Progenitor cell of endocrine pancreas (in vitro differentiated cells): ENCODE results near the gene ABHD12B. TPM values are rescaled to one million over a fixed set of nuclear protein-coding genes. Genes with fewer than 3 reads are reported as not detected.

Experiments used
- DNase-seq: peaks from one replicate; pipeline ENCODE4 v3.0.0; 2021; ENCODE audit warnings: low spot score; ENCODE audit not compliant: unreplicated experiment
- H3K27ac Mint-ChIP-seq: 2 replicates; pipeline ENCODE4 v1.8.0; 2021; ENCODE audit warnings: mild to moderate bottlenecking, moderate library complexity, mixed read lengths
- H3K27me3 Mint-ChIP-seq: 2 replicates; pipeline ENCODE4 v1.8.0; 2021; ENCODE audit warnings: mixed read lengths
- H3K36me3 Mint-ChIP-seq: 2 replicates; pipeline ENCODE4 v1.8.0; 2022; ENCODE audit warnings: mixed read lengths; ENCODE audit not compliant: insufficient read depth
- H3K4me1 Mint-ChIP-seq: 2 replicates; pipeline ENCODE4 v1.8.0; 2021; ENCODE audit warnings: low read depth, mixed read lengths
- H3K4me3 Mint-ChIP-seq: 2 replicates; pipeline ENCODE4 v1.8.0; 2021; ENCODE audit warnings: low read depth, mild to moderate bottlenecking, moderate library complexity, mixed read lengths
- H3K9me3 Mint-ChIP-seq: 2 replicates; pipeline ENCODE4 v1.8.0; 2021; ENCODE audit warnings: low read depth, mixed read lengths
- total RNA-seq: library from RNA; stranded (reverse); gene quantifications from 2 replicates; pipeline ENCODE4 v1.2.1, GENCODE V29; 2021
- TF ChIP-seq, protein P1 (sequence below): fragments of 200-600 bp; sonication (generic); IDR thresholded peaks from one replicate; pipeline ENCODE4 v1.5.0; 2021; ENCODE audit warnings: antibody characterized with exemption, mild to moderate bottlenecking; ENCODE audit not compliant: unreplicated experiment

The ABHD12B gene
- total RNA-seq, 1 donor from 2014 or later = not detected

DNA sequence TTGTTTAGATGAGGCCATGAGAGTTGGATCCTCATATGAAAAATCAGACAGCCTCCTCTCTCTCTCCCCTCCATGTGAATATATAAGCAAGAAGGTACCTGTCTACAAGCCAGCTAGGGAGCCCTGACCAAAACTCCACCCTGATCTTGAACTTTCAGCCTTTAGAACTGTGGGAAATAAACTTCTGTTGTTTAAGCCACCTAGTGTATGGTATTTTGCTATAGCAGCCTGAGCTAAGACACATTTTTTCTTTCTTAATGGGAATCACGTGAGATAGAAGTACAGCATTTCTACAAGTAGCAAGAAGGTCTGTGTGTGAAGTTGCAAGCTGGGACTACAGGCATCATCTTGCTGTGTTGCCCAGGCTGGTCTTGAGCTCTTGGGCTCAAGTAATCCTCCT, 16.3 kb upstream of the ABHD12B start:
- TF ChIP-seq, protein P1, sequence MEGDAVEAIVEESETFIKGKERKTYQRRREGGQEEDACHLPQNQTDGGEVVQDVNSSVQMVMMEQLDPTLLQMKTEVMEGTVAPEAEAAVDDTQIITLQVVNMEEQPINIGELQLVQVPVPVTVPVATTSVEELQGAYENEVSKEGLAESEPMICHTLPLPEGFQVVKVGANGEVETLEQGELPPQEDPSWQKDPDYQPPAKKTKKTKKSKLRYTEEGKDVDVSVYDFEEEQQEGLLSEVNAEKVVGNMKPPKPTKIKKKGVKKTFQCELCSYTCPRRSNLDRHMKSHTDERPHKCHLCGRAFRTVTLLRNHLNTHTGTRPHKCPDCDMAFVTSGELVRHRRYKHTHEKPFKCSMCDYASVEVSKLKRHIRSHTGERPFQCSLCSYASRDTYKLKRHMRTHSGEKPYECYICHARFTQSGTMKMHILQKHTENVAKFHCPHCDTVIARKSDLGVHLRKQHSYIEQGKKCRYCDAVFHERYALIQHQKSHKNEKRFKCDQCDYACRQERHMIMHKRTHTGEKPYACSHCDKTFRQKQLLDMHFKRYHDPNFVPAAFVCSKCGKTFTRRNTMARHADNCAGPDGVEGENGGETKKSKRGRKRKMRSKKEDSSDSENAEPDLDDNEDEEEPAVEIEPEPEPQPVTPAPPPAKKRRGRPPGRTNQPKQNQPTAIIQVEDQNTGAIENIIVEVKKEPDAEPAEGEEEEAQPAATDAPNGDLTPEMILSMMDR = no peak
- no peaks in the 10 kb centered on the region for H3K9me3 Mint-ChIP-seq
- H3K4me1 Mint-ChIP-seq = peaks cover 9% of the 10 kb centered on the region
- no peak overlapping the region for H3K4me3 Mint-ChIP-seq
- H3K27me3 Mint-ChIP-seq = peaks cover 28% of the 10 kb centered on the region
- no peak for DNase-seq
- H3K36me3 Mint-ChIP-seq = no peaks in the 10 kb centered on the region
- H3K27ac Mint-ChIP-seq = no peak overlapping the region

DNA sequence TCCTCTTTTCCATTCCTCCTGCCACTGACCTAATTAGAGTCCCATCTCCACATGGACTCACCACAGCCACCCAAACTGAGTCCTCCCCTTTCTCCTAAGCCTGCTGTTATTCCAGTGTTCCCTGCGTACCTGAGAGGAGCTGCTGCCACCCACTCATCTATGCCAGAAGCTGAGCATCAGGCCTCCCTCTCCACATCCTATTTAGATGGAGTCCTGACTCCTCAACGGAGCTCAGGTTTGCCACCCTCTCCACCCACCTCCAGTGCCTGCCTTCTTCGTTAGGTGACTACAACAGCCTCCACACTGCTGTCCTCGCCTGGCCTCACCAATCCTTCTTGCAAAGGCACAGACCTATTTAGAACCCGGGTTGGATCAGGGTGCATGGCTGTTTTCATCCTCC, 15.2 kb upstream of the ABHD12B start:
- Mint-ChIP-seq H3K27ac (no peak overlapping the region), H3K9me3 (no peaks in the 10 kb centered on the region), H3K27me3 (peaks cover 30% of the 10 kb centered on the region), H3K4me3 (no peak overlapping the region), H3K4me1 (peaks cover 13% of the 10 kb centered on the region), H3K36me3 (no peaks in the 10 kb centered on the region)
- TF ChIP-seq, protein P1 = no peak
- no peak for DNase-seq

DNA sequence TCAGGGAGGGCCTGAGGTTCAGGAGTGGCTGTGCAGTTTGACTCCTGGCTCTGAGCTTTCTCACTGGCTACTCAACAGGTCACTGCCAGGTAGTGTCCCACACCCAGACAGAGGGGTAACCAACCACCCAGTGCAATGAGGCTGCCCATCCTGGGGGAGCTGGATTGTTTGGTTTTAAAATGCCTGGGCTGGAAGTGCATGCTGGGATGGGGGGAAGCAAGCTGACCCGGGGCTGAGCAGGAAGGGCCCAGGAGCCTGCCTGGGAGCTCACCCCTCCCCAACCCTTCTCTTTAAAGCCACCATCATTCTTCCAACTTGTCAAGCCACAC, 12.6 kb upstream of the ABHD12B start:
- Mint-ChIP-seq H3K36me3 (no peaks in the 10 kb centered on the region), H3K27me3 (peaks cover 43% of the 10 kb centered on the region), H3K9me3 (no peaks in the 10 kb centered on the region), H3K4me1 (peaks cover 13% of the 10 kb centered on the region), H3K4me3 (no peak overlapping the region), H3K27ac (no peak overlapping the region)
- DNase-seq = no peak
- TF ChIP-seq, protein P1 = no peak

DNA sequence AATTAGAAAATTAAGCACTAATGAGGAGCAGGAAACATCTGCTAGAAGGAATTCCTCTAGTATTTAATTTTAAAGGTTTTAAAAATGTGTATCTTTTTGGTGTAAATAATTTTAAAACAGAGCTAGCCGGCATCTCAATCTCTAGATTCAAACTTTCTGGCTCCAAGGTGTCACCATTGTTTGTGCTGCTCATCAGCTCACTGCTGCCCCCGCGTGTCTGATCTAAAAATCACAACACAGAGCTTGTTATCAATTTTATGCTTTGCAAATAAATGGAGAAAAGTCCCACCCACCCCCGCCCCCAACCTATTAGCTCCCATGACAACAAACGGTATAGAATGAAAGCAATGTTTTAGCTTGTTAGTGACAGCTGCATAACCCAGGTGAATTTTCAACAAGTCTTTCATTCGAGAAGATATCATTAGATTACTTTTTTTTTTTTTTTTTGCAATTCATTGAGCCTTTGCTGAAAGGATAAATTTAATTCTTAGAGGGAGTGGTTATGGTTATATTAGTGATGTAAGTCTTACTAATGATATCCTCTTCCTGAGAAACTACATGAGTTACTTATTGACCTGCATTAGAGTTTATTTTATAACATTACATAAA, 11.3 kb upstream of the ABHD12B start:
- peak; percentile 74 for DNase-seq
- Mint-ChIP-seq H3K36me3 (no peaks in the 10 kb centered on the region), H3K4me1 (peaks cover 13% of the 10 kb centered on the region), H3K9me3 (no peaks in the 10 kb centered on the region), H3K27ac (no peak overlapping the region), H3K27me3 (peaks cover 40% of the 10 kb centered on the region), H3K4me3 (peak overlapping the region; percentile 26)
- TF ChIP-seq, protein P1 = peak; percentile 75

DNA sequence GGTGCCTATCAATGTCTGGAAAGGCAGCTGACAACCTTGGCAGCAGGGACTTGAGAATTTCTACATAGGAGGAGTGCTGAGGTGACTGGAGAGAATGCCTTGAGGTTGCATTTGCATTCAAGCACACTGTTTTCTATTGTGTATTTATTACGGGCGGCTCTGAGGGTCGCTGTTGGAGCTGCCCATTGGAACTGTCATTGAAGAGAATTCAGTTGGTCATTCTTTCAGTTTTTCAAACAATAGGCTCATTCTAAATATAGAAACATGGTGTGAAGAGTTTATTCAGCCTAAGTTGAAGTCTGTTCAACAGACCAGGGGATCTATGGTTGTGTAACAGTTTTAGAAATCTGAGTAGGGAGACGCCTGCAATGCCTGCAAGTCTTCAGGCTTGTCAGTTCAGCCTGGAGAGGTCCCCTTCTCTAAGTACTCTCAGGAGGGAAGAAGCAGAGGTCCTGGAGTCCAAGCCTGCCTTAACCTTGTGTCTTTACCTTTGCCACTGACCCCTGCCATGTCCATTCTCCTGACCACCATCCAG, 9.8 kb upstream of the ABHD12B start:
- Mint-ChIP-seq H3K36me3 (no peaks in the 10 kb centered on the region), H3K4me1 (peaks cover 14% of the 10 kb centered on the region)
- TF ChIP-seq, protein P1 = no peak

More for the DNA sequence above, 9.8 kb upstream of the ABHD12B start:
- DNase-seq = no peak
- Mint-ChIP-seq H3K4me3 (no peak overlapping the region), H3K27ac (no peak overlapping the region), H3K9me3 (no peaks in the 10 kb centered on the region), H3K27me3 (peaks cover 36% of the 10 kb centered on the region)
